GM19455 (cell line): ENCODE results near the gene TXNRD3.

Source experiments
- ATAC-seq: cut with Tn5 transposase; IDR thresholded peaks from one replicate; pipeline ENCODE4 v1.9.1; 2021; ENCODE audit not compliant: unreplicated experiment

The TXNRD3 gene

DNA sequence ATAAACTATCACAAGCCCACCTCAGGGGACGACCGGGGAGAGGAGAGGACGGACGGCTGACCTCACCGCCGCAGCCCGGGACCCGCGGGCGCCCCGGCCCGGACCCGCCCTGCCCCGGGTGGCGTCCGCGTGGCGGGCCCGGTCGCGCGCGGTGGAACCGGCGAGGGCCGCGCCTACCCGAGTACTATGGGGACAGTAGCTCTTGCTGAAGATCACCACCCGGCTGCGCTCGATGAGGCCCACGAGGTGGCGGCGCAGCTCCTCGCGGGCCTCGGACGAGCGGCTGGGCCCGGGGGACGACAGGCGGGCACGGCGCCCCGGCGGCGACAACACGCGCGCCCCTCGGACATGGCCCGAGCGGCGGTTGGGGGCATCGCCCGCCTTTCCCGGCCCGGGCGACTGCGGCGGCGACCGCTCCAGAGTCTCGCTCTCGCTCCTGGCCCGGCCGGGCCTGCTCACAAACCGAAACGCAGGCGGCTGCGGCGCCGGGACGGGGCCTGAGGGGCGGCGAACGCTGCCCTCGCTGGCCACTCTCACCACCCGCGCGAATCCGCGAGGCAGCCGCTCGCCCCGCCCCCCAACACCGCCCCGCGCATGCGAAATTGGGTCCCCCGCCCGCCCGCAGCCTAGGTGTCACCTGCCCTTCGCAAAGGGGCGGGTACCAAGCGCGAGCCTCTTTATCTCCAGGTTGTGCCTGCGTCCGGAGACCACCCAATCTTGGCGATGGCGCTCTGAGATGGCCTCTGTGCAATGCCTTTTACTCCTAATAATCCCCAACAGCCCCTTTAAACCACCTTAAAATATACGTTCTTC is at the start of gene TXNRD3:
TXNRD3 (minus strand) TSS at position 554 of the 813 bp plus-strand sequence.
- ATAC-seq: no peak

DNA sequence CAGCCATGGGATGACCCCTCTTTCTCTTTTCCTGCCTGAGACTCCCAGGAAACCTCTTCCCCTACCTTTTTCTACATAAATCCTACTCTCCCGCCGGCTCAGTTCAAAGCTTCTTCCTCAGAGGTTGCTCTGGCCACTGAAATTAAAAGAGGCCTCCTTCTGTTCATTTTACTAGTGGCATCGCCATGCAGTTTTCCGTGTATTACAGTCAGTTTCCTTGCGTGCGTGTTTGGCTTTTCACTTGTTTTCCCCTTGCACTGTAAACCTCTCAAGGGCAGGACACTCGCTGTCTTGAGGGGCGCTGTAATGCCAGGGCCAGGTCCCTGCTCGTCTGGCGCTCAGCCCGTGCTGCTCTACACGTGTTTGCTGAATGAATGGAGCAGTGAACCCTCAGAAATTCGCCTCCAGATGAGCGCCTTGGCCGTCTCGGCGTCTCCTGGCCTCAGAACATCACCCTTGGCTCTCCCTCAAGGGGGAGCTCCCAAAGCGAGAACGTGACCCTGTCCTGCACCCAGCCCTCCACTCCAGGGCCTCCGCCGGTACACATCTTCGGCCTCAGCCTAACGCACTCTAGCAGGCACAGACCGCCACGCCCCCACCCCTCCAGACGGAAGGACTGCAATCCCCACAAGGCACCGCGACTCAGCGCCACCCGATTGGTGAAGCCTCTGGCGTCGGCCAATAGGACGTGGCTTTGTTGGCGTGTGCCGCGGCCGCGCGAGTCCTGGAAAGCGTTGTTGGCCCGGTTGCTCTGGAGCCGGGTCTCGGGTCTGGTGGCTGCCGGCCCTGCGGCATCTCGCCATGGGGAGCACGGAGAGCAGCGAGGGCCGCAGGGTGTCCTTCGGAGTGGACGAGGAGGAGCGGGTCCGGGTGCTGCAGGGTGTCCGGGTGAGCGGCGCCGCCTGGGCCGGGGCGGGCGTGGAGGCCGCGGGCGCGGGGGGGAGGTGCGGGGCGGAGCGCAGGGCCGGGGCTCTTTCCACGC is 48.9 kb upstream of the TXNRD3 start, which contains the start of gene CHCHD6:
CHCHD6 (plus strand) TSS at position 729 of the 982 bp plus-strand sequence; CDS start at position 802, 73 bp downstream.
- ATAC-seq: peak; percentile 96

DNA sequence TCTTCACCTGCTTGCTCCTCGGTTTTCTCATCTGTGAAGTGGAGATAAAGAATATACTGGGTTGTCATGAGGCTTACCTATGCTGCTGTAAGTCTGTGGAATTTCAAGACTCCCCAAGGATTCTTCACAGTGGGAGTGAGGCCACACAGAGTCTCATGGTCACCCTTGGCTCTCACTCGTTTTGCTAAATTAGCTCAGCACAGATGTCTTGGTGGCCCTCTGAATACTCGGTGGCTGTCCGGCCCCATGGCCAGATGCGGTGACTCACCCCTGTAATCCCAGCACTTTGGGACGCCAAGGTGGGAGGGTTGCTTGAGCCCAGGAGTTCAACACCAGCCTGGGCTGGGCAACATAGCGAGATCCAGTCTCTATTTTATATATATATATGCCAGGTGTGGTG is 44.1 kb upstream of the TXNRD3 start:
- no peak for ATAC-seq

DNA sequence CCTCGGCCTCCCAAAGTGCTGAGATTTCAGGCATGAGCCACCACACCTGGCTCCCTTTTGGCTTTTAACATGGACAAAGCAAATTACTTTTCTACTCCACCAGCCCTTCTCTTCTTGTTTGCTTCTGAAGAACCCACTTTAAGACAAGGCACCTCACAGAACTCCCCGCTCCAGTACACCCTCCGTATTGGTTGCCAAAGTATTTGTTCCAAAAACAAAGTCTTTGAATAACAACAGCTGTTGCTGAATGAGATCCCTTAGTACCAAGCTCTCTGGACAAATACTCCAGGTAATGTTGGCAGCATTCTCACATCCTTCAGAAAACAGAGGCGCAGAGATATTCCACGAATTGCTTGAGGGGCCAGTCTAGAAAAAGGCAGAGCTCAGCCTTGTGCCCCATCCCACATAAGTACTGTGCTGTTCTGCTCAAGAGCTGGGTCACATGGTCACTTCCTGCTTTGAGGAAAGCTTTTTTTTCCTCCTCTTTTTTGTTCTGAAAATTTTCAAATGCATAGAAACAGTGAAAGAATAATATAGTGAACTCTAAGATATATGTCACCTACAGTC is 41.9 kb upstream of the TXNRD3 start:
- ATAC-seq: no peak

DNA sequence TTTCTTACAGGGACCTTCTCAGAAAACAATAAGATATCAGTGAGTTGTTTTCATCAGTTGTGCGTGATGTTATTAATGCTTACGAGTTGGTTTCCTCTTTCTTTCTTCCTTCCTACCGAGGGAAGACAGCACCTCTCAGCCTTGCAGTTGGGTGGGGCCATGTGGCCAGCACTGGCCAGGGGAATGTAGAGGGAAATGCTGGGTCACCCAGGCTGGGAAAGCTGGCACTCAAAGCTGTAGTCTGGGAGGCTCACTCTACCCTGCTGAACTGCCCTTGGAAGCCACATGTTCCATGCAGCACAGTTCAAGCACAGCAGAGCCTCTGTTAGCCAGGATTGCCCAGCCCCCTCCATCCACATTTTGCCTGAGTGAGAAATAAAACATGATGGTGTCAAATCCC is 39.0 kb upstream of the TXNRD3 start:
- ATAC-seq: no peak

DNA sequence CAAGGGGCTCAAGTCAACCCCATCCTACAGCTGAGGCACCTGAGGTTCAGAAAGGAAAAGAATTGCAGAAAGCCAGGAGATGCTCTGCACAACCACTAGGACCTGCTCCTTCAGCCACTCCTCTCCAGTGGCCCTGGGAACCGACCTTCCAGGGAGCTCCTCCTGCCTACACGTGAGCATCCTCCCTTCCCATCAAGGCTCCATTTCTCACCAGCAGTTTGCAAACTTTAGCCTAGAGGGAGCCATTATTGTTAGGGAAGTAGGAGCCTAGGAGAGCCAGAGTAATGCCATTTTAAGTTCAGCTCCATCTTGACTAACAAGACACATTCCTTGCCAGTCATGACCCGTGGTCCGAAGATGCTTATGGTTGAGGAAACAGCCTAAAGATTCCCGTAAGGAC is 37.9 kb upstream of the TXNRD3 start:
- ATAC-seq: no peak

DNA sequence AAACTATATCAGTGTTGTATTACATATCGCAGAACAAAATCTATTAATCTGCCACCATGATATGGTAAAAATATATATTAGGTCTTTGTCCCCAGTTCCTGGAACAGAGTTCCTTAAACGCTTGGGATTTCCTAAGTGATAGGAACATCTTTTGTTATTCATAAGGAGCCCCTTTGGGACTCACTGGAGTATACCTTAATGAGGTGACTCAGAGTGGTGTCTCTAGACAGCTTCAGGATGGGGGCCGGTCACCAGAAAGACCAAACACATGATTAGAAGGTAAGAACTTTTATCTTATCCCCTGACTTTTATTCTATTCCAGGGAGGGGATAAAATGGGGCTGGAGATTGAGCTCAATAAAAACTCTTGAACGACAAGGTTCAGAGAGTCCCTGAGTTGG is 36.8 kb upstream of the TXNRD3 start:
- no peak for ATAC-seq

DNA sequence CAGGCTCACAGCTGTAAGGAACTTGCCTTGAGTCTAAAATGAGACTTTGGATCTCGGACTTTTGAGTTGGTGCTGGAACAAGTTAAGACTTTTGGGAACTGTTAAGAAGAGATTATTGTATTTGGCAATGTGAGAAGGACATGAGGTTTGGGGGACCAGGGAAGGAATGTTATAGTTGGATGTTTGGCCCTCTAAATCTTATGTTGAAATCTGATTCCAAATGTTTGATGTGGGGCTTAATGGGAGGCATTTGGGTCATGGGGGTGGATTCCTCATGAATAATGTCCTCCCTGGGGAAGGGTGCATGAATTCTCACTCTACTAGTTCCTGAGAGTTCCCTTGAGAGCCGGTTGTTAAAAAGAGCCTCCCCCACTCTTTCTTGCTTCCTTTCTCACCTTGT is 30.6 kb upstream of the TXNRD3 start:
- ATAC-seq: no peak

DNA sequence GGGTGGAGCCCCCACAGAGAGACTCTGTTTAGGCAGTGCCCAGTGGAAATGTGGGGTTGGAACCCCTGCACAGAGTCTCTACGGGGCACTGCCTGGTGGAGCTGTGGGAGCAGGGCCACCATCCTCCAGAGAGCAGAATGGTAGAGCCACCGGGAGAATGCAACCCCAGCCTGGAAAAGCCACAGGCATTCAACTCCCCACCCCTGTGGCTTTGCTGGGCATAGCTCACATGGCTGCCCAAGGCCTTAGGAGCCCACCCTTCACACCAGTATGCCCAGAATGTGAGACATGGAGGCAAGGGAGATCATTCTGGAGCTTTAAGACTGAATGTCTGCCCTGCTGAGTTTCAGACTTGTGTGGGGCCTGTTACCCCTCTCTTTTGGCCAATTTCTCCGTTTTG is 30.1 kb upstream of the TXNRD3 start:
- no peak for ATAC-seq

DNA sequence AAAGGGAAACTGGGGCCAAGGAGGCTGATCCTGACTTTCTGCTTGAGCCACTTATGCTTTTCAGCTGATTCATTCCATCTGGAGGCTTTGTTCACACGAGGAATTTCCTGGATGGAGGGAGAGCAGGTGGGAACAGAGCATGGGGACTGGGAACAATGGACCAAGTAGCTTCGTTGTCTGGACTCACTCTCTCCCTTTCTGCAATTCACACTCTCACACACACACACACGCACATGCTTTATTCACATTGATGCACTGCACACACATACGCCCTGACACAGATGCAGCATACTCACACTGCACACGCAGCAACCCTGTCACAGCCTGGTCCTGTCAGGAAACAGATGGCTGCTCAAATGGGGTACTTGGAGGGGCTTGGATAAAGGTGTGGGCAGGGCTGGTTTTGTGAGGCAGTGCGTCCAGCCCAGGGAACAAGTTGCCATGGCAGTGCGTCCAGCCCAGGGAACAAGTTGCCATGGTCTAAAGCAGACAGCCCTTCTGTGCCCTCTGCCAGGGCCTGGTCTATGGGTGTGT is 29.4 kb upstream of the TXNRD3 start:
- ATAC-seq: no peak

DNA sequence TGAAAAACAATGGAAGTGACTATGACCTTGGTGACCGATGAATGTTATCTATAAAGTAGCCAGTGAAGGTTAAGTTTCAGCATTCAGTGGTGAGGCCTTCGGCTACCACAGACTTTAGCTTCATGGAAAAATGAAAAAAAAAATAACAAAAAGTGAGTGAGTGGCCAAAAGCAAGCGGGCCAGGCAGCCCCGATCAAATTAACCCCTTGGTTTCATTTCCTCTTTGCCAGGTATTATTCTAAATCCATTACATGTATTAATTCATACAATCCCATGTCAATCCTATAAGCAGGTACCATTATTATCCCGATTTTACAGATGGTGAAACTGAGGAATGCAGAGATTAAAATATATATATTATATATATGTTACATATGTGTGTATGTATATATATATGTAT is 28.1 kb upstream of the TXNRD3 start:
- ATAC-seq: no peak

DNA sequence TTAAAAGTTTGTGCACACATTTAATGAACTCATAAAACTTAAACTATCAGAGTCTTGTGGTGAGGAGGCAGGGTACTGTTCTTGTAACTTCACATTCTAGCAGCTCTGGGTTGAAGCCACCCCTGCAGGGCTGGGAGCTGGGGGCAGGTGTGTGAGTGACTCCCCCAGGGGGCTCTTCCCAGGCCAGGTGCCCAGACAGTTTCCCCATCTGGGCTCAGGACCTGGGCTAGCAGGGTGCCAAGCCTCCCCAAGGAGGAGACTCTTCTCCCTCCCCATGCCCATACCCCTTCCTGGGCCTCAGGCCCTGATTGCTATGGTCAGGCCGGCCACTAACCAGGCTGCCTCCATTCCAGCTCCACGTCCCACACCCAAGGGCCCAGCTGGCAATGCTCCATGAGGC is 27.1 kb upstream of the TXNRD3 start:
- ATAC-seq: no peak

DNA sequence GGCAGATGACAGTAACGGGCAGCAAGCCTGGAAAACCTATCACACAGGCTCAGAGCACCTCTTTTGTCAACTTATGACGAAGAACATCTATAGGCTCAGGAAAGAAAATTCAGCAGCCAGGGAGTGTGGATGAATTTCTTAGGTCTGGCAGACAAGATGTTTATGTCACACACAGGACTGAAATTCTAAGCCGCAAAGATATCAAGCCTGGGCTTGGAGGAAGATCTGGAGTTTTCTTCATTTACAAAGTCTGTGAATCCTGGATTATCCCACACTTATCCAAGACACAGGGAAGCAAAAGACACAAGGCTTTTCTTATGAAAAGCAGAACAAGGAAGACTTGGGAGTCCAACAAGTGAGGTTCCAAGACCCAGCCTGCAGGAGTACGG is 25.7 kb upstream of the TXNRD3 start:
- ATAC-seq: no peak

DNA sequence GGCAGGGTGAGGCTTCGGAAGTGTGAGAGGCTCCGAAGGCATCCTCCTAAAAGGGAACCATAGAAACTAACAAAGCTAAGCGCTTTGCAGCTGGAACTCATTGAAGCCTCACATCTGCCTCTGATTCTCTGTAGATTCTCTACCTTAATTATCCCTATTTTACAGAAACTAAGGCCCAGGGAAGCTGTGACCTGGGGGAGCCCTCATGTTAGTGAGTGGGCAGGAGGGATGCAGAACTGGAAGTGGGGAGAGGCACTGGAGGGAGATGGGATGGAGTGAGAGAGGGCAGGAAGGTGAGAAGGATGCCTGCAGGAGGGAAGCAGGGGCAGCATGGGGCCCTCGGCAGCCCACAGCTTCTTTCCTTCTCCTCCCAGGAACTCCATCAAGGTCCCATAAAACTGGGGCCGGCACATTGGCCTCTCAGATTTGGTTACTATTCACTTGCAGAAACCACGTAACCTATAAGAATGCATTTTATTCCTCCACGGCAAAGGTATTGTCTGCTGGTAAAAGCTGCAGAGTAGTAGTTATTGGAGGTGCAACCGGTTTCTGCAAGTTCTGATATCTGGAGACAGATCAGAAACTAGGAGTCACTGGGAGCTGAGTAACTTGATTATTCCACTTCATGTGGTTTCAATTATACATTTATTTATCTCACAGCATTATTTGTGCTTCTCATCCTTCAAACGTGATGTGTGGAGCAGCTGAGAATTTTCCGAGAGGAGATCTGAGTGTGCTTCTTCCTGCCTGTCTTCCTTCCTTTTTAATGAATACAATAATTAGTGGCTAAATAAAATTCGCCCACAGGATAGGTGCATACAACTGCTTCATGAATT is 25.1 kb upstream of the TXNRD3 start:
- ATAC-seq: no peak

DNA sequence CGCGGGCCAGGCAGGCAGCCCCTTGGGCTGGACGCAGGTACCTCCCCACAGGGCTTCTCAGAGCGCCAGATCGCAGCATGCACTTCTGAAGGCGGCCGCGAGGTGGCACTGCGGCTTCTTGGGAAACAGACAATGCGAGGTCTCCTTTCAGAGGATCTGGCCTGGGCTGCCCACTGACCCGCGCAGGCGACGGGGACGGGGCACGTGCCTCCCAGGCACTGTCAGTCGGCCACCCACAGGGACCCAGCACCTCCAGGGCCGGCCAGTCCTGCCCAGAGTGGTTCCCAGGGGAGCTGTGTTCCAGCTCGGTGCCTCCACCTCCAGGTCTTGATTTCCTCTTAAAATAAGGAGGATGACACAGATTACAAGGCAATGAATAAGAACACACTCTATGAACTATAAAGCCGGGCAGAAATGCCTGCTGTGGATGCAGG is 24.4 kb upstream of the TXNRD3 start:
- ATAC-seq: no peak

DNA sequence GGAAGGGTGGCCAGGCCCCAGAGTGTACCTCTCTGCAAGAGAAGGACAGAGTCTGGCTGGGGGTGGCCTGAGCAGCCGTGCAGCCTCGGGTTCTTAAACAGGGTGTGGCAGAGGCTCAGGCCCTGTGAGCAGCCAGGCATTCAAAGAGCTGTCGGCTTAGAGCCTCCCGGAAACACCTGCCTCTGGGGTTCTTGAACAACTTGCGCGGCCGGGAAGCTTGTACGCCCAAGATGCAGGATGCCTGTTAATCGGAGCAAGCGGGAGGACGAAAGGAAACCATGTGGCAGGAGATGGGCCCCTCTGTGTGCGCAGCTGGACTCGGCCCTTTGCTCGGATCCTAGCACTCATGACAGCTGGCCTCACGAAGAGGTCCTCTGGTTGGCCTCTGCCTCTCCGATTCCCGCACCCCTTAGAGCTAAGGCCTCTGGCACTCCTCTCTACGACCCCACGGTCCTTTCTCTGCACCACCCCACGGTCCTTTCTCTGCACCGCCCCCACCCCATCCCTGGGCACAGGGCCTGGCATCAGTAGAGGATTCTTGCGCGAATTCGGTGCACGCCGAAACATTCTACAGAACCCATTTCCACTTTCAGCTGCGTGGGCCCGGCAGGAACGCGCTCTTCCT is 23.9 kb upstream of the TXNRD3 start:
- no peak for ATAC-seq

DNA sequence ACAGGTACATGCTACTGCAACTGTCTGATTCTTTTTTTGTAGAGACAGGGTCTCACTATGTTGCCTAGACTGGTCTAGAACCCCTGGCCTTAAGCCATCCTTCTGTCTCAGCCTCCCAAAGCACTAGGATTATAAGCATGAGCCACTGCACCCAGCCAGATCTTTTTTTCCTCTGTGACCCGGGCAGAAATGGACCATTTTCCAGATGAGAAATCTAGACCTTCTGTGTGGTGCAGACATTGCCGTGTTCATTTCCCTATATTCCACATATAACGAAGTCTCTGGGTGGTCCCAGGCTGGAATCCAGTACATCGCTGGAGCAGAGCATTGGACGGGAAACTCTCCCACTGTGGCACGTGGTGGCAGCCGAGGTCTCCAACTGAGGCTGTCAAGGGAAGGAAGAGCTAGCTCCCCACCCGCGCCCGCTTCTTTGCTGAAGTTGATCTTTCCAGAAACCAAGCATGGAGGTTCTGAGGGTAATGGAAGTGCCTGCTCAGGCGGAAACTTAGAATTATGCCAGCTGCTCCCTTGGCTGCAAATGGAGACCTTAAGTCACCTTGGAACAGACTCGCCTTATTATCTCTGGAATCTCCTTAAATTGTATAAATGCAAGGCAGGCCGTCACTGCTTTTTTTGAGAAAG is 23.1 kb upstream of the TXNRD3 start:
- no peak for ATAC-seq

DNA sequence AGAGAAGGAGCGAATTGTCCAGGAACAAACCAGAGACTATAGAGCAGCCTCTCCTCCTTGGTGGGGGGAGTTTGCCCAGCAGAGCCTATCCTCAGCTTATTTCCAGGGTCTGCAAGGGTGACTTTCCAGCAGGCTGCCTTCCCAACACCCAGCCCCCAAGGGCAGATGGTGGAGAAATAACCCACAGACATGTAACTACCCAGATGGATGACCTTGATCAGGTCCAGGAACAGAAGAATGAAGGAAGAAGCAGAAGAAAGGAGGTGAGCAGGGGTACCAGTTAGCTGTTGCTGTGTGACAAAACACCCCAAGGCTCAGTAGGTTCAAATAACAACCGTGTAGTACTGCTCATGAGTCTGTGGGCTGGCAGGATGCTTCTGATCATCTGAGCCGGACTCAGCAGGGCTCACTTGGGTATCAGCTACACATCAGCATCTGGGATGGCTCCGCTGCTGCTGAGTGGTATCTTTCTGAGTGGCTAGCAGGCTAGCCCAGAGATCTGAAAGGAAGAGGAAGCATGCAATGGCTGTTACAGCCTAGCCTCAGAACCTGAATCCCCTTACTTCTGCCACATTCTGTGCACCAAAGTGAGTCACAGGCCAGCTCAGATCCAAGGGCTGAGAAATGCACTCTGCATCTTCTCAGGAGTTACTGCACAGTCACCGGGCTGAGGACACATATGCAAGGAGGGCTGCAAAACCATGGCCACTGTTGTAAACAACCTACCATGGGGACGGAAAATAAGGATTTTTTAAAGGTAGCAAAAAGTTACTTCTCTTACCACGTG is 22.2 kb upstream of the TXNRD3 start:
- no peak for ATAC-seq

DNA sequence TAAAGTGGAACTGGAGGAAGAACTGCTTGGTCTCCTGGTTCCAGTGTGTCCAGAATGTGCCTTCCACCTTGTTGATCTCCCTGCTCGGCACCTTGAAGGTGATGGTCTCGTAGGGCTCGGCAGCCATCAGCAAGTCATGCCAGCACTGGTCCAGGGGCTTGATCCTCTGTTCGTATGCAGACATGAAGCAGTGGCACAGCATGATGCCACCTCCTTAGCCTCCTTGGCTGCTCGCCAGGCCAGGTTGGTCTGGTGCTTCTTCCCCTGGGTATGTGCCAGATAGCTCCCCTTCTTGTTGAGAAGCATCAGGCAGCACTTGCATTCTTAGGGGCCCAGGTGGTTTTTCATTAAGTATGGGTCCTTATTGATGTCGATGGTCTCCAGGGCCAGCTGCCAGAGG is 17.8 kb upstream of the TXNRD3 start:
- no peak for ATAC-seq
